ENCODE data around the gene CERS2. TPM values are rescaled to one million over a fixed set of nuclear protein-coding genes. Genes with fewer than 3 reads are reported as not detected.

Gene CERS2
- total and polyA plus RNA-seq, 10 of the 15 experiments (the other 5 are each of a cell fraction or from before 2014, with no cell fraction given) = 9.2 to 87.9 (median 50.8) TPM

- no peaks in the 10 kb centered on the region for H4K20me1 ChIP-seq (ENCODE audit: control insufficient read depth, insufficient read depth)
- H3K9ac ChIP-seq (ENCODE audit: control insufficient read depth, insufficient read depth, low read length) = no peak overlapping the region
- FAIRE-seq = no peak
- no peak overlapping the region for H3K27ac ChIP-seq (ENCODE audit: control insufficient read depth, insufficient read depth)
- H3K4me3 ChIP-seq = no peak overlapping the region
- no peak overlapping the region for H3K4me2 ChIP-seq (ENCODE audit: control insufficient read depth, insufficient read depth)
- ChIA-PET RAD21 (ENCODE audit: unreplicated experiment) (no interaction called here), SMC1A (ENCODE audit: uncharacterized antibody, unreplicated experiment) (interaction anchor here (0.6 to 1.6 kb wide), 3 partner anchors 28 to 278 kb away, joined by 3 read pairs; no protein-coding TSS in a partner anchor), CTCF (interaction anchor here (0.8 to 16.2 kb wide), 6 partner anchors 21 to 441 kb away, joined by 3 to 252 read pairs (median 4); partner anchors contain the start of genes ANXA9 and CERS2), POLR2A (interaction anchor here (0.5 to 0.7 kb wide), 3 partner anchors 328 to 1052 kb away, joined by 3 to 4 read pairs (median 3); no protein-coding TSS in a partner anchor)
- no peak for DNase-seq (ENCODE audit: low read depth, low spot score)
- intact Hi-C loops (cut with micrococcal nuclease; ENCODE audit: unreplicated experiment) (no loop called here), in situ Hi-C loops (cut with MboI) (no loop called here)
- 76% methylated on average over 4 of the region's 4 CpGs for WGBS (ENCODE audit: insufficient coverage, insufficient replicate concordance, low lambda C conversion rate, missing lambda C conversion rate)
- no TSS peak for BruUV-seq (replicated peaks)
- H3K4me1 ChIP-seq (ENCODE audit: control insufficient read depth, insufficient read depth, low read length) = peaks cover 4% of the 10 kb centered on the region; the same call in 1 of the 2 replicates
- H3K9me3 ChIP-seq (replicated peaks; ENCODE audit: control insufficient read depth, insufficient read depth, low read length) = no peaks in the 10 kb centered on the region
- H3K79me2 ChIP-seq (ENCODE audit: control insufficient read depth, insufficient read depth, low read length) = peaks cover 5% of the 10 kb centered on the region
- ATAC-seq = no peak
- no peaks in the 10 kb centered on the region; a peak in 1 of 4 replicates for H3K36me3 ChIP-seq (ENCODE audit: control insufficient read depth in 2 of 2, insufficient read depth in 2 of 2, low read length in 1 of 2)
- no peaks in the 10 kb centered on the region for H3K27me3 ChIP-seq (replicated peaks in 1 of 2; ENCODE audit: control insufficient read depth in 2 of 2, insufficient read depth in 2 of 2, low read length in 1 of 2)
- TF ChIP-seq SIX5 (IDR thresholded peaks at IDR 0.05; ENCODE audit: low read depth, low read length, severe bottlenecking) = no peak
- TF ChIP-seq POLR2A (IDR thresholded peaks at IDR 0.05; ENCODE audit: low read depth, low read length) = no peak
- TF ChIP-seq PML (IDR thresholded peaks at IDR 0.05; ENCODE audit: low read length) = no peak
- TF ChIP-seq GATAD2B (conservative IDR thresholded peaks at IDR 0.05; ENCODE audit: low read depth) = no peak
- TF ChIP-seq MEF2A (IDR thresholded peaks at IDR 0.05; ENCODE audit: insufficient read depth, low read depth, low read length) = no peak
- no peak for TF ChIP-seq NBN (IDR thresholded peaks at IDR 0.05)
- no peak for TF ChIP-seq SMAD1 (IDR thresholded peaks at IDR 0.05; ENCODE audit: low read depth, partially characterized antibody)
- no peak for TF ChIP-seq ZNF274 (IDR thresholded peaks at IDR 0.05; ENCODE audit: insufficient read depth, insufficient read length)
- TF ChIP-seq CEBPB (IDR thresholded peaks at IDR 0.05; ENCODE audit: borderline replicate concordance in 1 of 2, low read depth in 2 of 2, low read length in 2 of 2) = no peak
- no peak for TF ChIP-seq BCL11A (IDR thresholded peaks at IDR 0.05; ENCODE audit: low read depth, low read length)
- no peak for TF ChIP-seq E2F4 (IDR thresholded peaks at IDR 0.05; ENCODE audit: low read depth, low read length)
- no peak for TF ChIP-seq CTCF (IDR thresholded peaks at IDR 0.05 in 2 of 3, conservative IDR thresholded peaks at IDR 0.05 in 1 of 3; ENCODE audit: control insufficient read depth in 2 of 3, extremely low read depth in 1 of 3, insufficient read depth in 1 of 3, low read depth in 3 of 3, low read length in 3 of 3)
- no peak for TF ChIP-seq PKNOX1 (IDR thresholded peaks at IDR 0.05)
- H2AFZ ChIP-seq (ENCODE audit: control insufficient read depth, low read depth, low read length) = no peak overlapping the region
Measured at GRCh38 chr1:151001602-151002001, 27.0 kb upstream of the CERS2 start.

Data from GM12878 (cell line).